Stimulated activated CD4-positive, alpha-beta T cell treated with anti-CD3 and anti-CD28 coated beads, Interleukin-2, amount 100 ng/mL, for 24 hours (primary cell): ENCODE results near the gene PTTG1IP.

Source experiments
- DNase-seq, 2 donors: peaks; one replicate each; pipeline ENCODE4 v3.0.0-alpha.2; 2020

Gene PTTG1IP

DNA sequence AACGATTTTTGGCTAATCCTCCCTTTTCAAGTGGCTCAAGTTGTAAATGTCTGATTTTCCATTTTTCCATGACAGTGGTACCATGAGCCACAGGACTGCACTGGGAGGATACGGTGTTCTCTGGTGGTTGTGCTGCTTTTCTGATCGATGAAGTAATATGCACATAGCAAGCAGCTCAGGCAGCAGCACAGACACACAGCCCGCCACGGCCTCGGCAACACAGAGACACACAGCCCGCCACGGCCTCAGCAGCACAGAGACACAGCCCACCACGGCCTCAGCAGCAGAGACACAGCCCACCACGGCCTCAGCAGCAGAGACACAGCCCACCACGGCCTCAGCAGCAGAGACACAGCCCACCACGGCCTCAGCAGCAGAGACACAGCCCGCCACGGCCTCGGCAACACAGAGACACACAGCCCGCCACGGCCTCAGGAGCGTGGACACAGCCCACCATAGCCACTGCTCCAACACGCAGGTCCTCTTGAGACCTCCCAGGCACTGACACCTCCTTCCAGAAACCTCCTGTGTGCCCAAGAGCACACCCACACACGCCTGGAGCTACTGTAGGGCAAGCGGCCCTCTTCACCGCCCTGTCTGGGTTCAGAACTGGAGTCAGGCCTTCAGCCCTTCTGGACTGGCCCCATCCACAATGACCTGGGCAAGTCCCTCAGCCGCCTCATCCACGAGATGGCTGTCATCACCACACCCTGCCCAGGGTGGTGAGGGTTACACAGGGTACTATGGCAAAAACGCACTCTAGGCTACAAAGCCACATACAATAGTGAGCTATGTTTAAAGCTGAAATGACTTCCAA, 10.4 kb downstream of the PTTG1IP start:
- no peak for DNase-seq

DNA sequence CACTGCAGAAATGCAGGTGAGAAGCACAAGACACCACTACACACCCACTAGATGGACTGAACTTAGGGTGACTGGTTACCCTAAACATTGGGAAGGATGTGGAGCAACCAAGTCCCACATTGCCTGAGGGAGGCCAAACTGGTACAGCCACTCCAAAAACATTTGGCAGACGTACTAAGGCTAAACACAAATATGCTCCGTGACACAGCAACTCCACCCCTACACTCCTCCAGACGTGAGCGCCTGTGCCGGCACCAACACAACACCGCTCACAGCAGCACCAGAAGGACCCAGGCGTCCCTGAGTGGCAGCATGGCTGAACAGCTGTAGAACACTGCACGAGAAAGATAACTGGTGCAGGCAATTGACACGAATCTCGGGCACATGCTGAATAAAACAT, 14.7 kb downstream of the PTTG1IP start:
- DNase-seq = no peak

DNA sequence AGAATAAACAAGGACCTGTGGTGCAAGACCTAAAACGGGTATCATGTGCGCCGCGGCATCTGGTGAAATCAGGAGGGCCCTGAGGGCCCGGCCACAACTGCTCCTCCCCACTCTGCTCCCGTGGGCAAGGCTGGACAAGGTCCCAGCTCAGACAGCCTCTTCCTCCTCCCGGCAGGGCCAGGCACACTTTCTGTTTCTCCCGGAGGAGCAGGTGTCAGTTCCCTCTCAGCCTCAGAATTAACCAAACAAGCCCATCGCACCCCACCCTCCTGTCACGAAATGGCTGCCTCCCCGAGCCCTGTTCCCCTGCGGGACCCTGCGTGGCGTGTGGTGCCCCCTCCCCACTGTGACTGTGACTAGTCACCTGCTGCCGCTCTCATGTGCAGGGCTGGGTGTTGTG, 15.2 kb downstream of the PTTG1IP start:
- no peak for DNase-seq

DNA sequence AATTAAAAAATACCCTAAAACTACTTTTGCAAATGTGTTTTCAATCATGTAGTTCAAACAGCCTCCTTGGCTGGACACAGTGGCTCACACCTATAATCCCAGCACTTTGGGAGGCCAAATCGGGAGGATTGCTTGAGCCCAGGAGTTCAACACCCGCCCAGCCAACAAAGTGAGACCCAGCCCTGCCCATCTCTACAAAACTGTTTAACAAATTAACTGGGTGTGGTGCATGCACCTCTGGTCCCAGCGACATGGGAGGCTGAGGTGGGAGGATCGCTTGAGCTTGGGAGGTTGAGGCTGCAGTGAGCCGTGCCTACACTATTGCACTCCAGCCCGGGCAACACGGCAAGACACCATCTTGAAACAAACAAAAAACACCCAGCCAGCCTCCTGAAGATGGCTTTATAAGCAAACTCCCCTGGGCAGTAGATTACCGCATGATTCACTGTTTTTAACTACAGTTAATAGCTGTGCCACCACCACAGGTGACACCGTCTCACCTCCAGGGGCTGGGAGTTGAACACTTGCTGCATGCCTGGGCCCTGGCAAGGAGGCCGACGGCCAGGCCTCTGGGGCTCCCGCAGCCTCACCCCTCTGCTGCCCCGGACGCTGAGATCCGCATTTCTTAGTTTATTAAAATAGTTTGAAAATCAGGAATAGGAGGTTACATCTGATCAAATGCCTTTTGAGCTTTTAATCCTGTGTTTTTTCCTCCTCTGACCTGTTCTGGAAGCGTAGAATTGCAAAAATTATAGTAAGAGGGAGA, 16.2 kb downstream of the PTTG1IP start:
- DNase-seq = no peak

DNA sequence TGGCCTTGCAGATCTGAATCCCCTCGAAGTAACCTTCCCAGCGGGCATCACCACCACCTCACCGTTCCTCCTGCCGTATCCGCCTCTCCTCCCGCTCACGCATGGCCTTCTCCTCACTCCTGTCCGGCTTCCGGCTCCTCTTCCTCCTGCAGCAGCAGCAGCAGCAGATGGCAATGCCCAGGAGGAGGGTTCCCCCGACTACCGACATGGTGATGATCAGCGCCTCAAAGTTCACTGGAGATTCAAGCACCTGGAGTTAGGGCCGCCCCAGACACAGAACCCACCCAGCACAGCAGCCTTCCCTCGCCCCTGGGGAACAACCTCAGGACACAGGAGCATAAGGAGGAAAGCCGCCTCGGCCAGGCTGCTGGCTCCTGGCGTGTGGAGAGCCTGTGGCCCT, 17.4 kb downstream of the PTTG1IP start:
- no peak for DNase-seq

DNA sequence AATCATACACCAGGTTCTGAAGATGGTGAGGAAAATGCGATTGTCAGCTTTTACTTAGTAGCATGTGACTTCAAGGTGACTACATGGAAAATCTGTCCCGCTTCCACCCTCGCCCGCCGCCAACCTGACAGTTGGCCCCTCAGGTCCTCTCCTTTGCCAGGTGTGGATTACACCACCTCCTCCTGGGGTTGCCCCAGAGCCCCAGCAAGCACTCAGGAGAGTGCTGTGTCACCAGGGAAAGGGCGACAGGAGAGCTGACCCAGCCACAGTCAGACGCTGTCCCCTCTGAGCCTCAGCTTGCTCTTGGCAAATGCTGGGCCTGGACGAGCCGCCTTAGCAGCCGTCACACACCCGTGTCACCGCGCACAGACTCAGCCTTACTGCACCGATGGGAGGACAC, 17.9 kb downstream of the PTTG1IP start:
- DNase-seq = no peak

DNA sequence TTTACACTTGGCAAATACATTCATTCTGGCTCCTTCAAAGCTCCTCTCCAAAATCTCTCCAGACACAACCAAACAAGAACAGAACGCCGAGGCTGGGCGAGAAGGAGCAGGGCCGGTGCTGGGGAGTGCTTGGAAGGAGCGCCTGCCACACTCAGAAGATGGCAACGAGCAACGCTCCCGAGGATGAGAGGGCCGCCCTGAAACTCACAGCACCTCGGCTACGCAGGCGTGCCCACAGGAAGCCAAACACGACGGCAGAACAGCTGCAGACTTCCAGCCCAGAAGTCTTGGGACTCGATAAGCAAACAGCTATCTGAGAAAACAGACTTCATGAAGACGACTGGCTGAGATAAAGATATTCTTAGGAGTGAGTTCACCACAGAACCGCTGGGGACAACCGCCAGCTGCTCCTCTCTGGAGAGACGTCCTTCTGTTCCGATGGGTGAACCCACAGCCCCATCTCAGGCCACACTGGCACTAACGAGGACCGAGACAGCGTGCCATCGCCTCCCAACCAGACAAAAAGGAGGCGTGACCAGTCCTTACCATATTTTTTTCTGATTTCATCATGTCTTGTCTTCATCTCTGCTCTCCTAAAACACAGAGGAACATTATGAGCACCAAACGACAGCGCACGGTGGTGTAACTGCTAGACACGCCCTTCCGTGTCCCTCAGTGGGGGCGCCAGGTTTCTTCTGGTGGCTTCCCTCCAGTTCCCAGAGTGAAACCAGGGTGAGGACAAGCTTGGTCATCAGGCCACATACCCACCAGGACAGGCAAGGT, 18.6 kb downstream of the PTTG1IP start:
- DNase-seq = no peak

DNA sequence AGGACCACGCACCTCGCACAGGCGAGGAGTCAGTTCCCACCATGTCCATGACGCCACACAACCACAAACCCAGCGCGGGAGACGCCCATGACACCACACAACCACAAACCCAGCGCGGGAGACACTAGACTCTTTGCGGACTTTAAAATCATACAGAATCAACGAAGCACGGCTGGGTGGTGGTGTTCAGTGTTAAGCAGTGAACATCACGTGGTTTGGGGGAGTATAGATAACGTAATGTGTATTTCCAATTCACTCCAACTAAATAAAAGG, 19.2 kb downstream of the PTTG1IP start:
- DNase-seq = no peak

DNA sequence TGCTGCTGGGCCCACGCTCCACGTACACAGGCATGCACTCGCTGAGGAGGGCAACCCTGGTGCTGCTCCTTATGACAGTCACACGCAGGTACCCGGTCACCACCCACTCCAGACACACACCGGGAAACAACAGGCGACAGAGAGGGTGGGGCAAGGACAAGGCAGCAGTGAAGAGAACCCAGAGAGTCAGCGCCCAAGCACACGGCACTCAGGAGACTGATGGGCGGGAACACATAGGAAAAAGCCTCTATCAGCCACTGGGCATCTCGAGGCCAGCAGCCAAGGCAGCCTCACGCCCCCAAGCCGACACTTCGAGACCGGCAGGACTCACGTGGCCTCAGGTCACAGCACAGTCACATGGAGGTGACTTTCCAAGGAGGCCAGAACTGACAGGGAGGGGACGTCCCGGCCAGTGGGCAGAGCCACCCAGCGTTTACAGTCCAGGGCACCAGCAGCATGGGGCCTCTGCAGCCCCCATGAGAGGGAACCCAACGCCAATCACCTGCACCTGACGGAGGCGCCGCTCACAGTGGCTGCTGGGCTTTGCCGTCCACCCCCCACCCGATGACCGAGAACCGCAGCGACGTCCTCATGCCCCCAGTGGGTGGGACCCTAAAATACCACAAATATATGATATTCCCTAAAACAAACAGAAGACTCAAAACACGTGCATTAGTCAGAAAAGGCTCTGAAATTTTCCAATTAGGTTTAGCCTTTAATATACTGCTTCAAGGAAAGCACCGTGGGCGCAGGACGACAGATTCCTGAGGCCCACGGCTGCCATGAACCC, 19.7 kb downstream of the PTTG1IP start:
- no peak for DNase-seq

DNA sequence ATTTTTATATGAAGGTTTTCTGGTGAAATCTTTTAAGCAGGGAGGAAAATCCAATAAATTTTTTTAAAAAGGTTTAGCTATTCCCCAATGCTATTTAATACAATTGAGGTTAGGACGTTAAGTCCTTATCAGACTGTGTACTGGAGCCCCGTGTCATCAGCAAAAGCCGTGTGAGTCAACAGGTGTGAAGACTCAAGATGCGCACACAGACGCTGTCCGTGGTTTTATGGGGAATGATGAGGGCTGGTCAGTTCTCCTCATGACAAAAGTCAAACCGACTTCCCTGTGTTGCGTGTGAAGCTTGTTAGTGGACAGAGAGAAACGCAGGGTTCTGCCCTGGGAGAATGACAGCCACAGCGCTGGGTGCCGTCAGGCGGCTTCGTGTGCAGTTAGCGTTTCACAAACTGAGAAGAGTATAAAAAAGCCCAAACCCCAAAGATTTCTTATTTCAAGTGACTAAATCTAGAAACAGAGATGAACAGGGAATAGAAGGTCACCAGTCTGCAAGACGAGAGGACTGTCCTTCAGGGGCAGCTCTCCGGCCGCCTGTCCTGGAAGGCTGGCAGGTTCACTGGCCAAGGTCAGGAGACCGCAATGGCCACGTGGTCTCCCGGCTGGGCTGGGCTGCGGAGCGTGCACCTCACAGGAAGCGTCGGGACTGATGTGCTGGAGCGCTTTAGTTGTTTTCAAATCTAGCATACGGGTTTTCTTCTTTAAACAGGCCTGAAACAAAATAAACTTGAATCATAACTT, 22.4 kb downstream of the PTTG1IP start:
- no peak for DNase-seq

DNA sequence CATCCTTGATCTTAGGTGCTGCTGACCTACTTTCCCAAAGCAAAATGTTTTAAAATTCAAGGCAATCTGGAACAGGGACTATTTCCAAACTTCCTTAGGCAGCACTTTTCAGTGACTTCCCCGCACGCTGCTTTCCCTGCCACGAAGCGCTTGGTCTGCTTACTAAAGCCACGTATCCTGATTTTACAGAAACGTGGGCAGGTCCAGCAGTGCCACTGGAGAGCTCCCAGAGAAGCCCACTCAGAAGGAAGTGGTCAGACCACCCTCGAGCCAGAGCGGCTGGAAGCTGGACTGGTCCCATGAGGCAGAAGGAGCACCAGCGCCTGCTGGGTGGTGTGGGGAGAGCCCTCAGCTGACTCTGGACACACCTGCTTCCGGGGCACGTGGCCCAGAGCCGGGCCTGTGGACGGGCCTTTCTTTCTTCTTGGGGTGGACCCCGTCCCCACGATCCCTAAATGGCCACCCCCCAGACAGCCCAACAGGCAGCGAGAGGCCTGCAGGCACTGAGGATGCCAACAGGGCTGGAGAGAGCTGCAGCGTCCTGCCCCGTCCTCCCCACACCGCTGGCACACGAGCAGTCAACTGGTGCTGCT, 23.2 kb downstream of the PTTG1IP start:
- DNase-seq = no peak

DNA sequence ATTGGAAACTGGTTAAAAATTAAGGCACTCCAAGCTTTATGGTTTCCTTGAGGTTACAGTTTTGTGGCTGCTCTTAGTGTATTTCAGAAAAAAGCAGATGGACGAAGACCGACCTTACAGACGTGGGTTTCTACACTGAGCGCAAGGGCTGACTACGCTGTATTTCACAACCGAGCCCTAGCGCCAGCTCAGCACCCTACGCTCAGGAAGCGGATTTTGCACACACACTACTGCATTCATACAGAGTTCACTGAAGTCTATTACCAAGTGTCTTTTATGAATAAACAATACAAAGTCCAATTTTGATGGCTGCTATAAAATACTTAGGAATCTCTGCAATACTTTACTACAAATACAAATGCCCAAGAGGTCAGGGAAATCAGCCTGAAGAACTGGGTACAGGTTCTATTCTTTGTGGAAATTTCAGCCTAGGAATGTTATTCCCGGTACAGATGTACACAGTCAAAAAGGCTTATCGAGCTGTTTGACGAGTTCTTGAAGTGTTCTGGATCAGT, 23.8 kb downstream of the PTTG1IP start:
- DNase-seq = no peak

DNA sequence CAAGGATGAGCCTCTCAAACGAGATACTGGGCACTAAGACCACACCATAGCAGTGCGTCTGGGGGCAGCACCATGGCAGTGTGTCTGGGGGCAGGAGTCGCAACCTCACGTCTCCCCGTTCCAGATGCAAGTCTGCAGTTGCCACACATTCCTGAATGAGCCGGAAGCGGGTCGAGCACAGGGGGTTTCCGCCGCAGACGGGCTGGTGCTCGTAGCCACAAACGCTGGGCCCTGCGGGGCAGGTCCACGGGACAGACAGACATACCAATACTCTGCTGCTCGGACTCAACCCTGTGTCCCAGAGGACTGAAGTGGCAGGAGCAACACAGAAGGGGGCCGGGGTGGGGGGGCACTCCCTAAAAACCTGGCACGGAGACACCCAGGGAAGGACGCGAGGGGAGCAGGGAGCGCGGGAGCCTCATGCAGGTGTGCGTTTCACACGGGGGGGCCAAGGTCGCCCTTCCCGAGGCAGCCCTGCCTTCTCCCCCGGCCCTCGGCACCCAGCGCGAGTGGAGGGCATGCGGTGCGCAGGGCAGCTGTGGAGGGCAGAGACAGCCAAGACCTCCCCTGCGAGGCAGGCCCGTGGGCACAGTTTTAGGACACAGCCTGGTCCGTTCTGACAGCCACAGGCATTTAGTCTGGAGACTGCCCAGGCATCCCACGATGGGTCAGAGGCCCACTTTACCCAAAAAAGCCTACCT, 24.5 kb downstream of the PTTG1IP start:
- DNase-seq = no peak

DNA sequence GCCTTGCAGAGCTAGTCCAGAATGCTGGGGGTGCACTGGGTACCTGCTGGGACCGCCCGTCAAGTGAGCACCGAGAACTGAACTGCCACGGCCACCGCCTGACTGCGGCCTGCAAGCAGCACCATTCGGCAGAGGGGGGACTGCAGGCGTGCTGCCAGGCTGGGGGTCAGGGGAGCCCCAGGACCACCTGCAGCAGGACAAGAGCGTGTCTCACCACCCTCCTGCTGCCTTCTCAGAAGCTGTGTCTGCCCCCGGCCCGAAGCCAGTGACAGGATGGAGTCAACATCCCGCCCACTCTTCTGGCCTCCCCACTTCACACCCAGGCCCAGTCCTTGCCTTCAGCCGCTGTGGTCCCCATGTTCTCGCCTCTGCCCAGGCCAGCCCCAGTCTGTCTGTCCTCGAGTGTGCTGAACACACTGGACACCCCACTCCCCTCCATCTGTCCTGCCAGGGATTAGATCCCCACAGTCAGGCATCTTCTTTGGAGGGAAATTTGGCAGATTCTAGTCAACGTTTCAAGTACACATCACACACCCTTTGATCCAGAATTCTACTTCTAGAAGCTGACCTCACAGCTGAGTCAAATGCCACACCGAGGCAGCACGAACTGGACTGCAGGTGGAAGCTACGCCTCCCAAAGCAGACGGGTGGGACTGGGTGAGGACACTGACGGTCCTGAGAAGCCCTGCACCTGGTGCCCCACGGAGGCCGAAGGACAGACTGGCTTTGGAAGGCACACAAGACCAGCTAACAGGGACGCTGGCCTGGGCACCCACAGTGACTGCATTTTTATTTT, 26.0 kb downstream of the PTTG1IP start:
- DNase-seq = no peak

DNA sequence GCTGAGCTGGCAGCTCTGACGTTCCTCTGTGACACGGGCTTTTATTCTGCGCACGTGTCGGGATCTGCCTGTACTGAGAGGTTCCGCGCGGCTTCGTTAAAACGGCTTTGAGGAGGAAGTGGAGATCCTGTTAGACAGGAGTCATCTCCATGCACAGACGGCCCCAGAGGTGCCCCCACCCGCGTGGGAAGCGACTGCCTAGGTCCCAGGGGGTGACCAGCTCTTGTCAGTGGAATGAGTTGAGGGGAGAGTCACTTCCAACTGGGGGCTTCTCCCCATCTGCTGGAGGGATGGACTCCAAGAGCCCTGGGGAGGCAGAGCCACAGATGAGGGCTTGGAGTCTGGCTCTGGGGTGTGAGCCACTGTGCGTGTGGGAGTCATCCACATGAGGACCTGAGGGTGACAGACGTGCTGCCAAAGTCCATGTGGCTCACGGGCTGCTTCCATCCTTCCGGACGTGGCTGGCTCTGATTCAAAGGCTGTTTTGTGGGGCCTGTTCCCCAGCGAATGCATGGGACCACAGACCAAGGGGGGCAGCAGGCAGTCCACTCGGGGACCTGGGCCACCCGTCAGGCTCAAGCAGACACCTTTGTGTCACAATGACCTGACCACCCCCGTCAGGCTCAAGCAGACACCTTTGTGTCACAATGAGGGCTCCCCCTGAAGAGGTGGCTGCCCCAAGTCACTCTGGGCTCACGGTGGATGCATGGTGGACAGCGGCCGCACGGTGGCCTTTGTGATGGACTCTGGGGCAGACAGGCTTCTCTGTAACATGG, 26.8 kb downstream of the PTTG1IP start:
- DNase-seq = peak; percentile 50 to 65

DNA sequence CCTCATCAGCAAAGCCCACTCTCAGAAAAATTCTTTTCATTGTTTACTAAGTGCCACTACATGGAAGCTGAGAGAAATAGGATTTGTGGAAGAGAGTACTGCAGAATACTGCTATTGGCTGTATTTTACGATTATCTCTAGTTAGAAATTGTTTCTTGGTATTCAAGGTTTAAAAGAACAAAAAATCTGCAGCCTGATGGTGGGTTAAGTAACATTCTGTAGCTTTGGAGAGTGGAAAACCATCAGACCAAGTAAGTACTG, 27.3 kb downstream of the PTTG1IP start:
- no peak for DNase-seq

DNA sequence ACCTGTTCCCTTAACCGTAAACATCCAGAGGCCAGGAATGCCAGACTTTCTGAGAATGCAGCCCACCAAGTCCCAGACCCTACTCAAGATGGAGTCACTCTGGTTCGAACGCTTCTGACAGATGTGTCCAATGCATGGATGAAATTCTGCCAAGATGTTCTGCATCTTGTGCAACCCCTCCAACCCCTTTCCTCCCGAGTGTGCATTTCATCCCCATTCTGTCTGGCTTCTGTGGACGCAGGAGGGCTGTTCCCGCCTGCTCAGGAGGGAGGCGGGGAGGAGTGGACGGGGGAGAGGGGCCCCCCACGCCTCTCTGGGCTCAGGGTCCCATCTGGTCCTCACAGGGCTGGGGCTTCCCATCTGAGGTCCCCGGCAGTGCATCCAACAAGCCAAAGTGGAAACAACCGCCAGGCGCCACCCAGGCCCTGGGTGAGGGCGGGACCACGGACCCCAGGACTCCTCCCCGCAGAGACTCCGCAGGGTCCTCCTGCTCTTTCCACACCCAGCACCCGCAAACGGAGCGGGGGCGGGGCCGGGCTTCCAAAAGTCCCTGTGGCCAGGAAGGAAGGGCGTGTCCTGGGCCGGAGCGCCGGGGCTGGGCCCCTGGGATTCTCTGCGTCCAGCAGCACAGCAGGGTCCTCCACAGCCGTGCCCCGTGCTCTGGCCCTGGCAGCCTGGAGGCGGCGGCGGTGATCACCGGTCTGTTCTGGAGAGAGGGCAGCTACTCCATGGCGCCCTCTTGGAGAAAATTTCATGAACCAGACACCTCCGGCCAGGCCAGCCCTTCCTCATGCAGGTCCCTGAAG, 27.9 kb downstream of the PTTG1IP start:
- DNase-seq = peak; percentile 60 to 81

DNA sequence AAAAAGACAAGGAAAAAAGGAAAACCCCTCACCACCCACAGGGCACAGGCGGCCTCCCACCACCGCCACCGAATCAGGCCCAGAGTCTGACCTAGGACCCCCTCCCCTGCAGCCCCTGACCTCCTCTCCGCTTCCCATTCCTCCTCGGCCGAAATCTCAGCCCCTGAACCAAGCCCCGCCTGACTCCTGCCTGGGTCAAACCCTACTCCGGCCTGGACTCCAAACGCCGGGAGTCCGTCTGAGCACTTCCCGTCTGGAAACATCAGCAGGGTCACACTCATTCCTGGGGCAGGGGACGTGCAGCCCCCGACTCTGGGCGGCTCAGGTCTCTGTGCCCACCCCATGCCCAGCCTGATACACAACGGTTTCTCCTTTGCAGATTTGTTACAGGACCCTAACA, 29.2 kb downstream of the PTTG1IP start:
- no peak for DNase-seq
